Measurements from ENCODE around the gene ABCC5. TPM values are rescaled to one million over a fixed set of nuclear protein-coding genes. Genes with fewer than 3 reads are reported as not detected.

The ABCC5 gene
- total and polyA plus RNA-seq, 4 donors, result 13.0 to 49.6 (median 26.4) TPM

DNA sequence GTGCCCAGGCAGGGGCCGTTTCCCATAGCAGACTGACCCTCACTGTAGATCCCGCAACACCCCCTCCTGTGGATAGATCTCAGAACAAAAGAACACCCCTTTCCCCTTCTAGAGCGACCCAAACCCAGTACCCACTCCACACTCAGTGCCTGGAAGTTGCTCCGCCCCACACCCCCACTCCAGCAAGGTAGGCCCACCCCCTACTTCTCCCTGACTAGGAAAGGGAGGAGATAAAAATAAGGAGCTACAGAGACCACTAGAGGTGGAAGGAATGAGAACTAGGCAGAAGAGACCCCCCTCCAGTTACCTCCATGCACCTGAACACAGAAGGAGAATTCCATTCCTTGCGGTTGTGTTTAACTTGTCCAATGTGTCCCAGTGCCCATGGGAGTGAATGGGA lies 102.8 kb downstream of the ABCC5 start:
- Histone ChIP-seq H3K4me1 (ENCODE audit: control insufficient read depth in 1 of 2, insufficient read depth in 2 of 2, low read length in 2 of 2) (no peaks in the 10 kb centered on the region), H3K36me3 (ENCODE audit: control insufficient read depth in 1 of 2, insufficient read depth in 2 of 2, low read length in 1 of 2) (peaks cover 0 to under 1% of the 10 kb centered on the region in 2 donors), H3K27ac (ENCODE audit: low read depth in 1 of 2, low read length in 2 of 2) (no peak overlapping the region), H3K27me3 (ENCODE audit: control insufficient read depth in 1 of 2, insufficient read depth in 2 of 2, low read length in 1 of 2) (no peaks in the 10 kb centered on the region), H3K4me3 (ENCODE audit: low read length in 2 of 2) (no peak overlapping the region), H3K9me3 (ENCODE audit: control insufficient read depth, low read length) (no peaks in the 10 kb centered on the region)
- 86 to 90% methylated on average over 5 of the region's 5 CpGs for WGBS, 2 donors
- ATAC-seq (ENCODE audit: low FRiP score), result no peak
- intact Hi-C loops (cut with DNase I), result no loop called here
- no peak for DNase-seq

DNA sequence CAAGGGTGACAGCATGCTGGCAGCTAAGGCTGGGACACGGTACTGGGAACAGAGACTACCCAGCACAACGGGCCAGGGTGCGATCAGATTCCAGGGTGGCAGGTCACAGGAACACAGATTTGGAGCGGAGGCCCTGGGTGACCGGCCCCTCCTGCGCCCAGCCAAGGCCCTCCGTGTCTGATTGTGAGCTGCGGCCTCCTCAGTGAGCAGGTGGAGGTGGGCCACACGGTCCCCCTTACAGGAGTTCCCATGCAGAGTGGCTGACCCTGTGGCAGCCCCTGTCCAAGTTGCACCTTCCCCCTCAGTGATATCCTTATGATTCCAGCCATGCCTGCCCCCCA lies 104.1 kb downstream of the ABCC5 start:
- ATAC-seq (ENCODE audit: low FRiP score), result no peak
- no peak overlapping the region for H3K27ac ChIP-seq (ENCODE audit: low read depth in 1 of 2, low read length in 2 of 2)
- H3K4me1 ChIP-seq (ENCODE audit: control insufficient read depth in 1 of 2, insufficient read depth in 2 of 2, low read length in 2 of 2), result no peaks in the 10 kb centered on the region
- H3K9me3 ChIP-seq (ENCODE audit: control insufficient read depth, low read length), result no peaks in the 10 kb centered on the region
- DNase-seq, result no peak
- WGBS, 2 donors, result 77 to 90% methylated on average over 9 of the region's 9 CpGs
- H3K36me3 ChIP-seq (ENCODE audit: control insufficient read depth in 1 of 2, insufficient read depth in 2 of 2, low read length in 1 of 2), result no peaks in the 10 kb centered on the region
- intact Hi-C loops (cut with DNase I), result no loop called here
- H3K27me3 ChIP-seq (ENCODE audit: control insufficient read depth in 1 of 2, insufficient read depth in 2 of 2, low read length in 1 of 2), result no peaks in the 10 kb centered on the region
- no peak overlapping the region for H3K4me3 ChIP-seq (ENCODE audit: low read length in 2 of 2)

DNA sequence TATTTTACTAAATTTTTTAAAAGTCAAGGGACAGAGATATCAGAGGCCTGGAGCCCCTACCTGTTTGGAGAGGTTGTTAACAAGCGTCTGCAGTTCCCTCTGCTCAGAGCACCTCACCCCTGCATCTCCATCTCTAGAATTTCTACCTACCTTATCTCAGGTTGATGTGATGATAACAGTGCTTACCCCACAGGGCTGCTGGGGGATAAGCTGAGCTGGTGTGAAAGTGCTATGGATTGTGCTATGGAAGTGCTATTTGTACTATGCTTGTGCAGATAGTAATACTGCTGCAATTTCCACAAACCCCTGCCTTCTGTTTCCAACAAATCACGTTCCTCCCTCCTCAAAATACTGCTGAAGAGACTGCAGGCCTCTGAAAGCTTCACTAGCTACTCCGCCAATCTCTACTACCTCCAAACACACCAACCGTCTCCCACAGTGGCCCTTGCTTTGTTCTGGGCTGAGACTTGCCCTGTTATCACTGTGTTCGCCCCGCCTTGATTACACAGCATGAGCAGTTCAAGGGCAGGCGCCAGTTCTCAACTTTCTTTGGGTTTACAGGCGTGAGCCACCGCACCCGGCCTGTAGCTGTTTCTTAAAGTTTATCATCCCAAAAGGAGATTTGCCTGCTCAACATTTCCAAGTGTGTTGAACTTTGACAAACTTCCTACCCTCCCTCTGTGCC lies 104.6 kb downstream of the ABCC5 start:
- no peak for DNase-seq
- Histone ChIP-seq H3K9me3 (ENCODE audit: control insufficient read depth, low read length) (no peaks in the 10 kb centered on the region), H3K27me3 (ENCODE audit: control insufficient read depth in 1 of 2, insufficient read depth in 2 of 2, low read length in 1 of 2) (no peaks in the 10 kb centered on the region), H3K4me1 (ENCODE audit: control insufficient read depth in 1 of 2, insufficient read depth in 2 of 2, low read length in 2 of 2) (no peaks in the 10 kb centered on the region), H3K36me3 (ENCODE audit: control insufficient read depth in 1 of 2, insufficient read depth in 2 of 2, low read length in 1 of 2) (no peaks in the 10 kb centered on the region), H3K27ac (ENCODE audit: low read depth in 1 of 2, low read length in 2 of 2) (no peak overlapping the region), H3K4me3 (ENCODE audit: low read length in 2 of 2) (no peak overlapping the region)
- ATAC-seq (ENCODE audit: low FRiP score), result no peak
- intact Hi-C loops (cut with DNase I), result no loop called here
- WGBS, 2 donors, result 86 to 88% methylated on average over 10 of the region's 10 CpGs

DNA sequence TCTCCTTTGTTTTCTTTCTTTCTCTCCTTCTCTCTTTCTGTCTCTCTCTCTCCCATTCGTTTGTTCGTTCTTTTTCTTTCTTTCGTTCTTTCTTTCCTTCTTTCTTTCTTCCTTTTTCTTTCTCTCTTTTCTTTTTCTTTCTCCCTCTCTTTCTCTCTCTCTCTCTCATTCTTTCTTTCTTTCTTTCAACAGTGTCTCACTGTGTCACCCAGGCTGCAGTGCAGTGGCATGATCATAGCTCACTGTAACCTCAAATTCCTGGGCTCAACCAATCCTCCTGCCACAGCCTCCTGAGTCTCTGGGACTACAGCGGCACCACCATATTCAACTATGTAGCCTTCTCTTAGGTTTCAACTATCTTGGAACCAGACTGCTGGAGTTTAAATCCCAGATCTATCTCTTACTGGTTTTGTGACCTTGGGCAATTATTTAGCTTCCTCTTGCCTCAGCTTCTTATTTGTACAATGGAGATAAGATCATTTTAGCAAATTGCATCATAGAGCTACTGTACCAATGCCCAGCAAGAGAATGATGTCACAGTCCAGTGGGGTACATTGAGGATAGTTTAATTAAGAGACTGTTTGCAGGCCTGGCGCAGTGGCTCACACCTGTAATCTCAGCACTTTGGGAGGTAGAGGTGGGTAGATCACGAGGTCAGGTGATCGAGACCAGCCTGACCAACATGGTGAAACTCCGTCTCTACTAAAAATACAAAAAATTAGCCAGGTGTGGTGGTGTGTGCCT lies 105.7 kb downstream of the ABCC5 start:
- Histone ChIP-seq H3K36me3 (ENCODE audit: control insufficient read depth in 1 of 2, insufficient read depth in 2 of 2, low read length in 1 of 2) (no peaks in the 10 kb centered on the region), H3K4me1 (ENCODE audit: control insufficient read depth in 1 of 2, insufficient read depth in 2 of 2, low read length in 2 of 2) (no peaks in the 10 kb centered on the region), H3K9me3 (ENCODE audit: control insufficient read depth, low read length) (no peaks in the 10 kb centered on the region), H3K4me3 (ENCODE audit: low read length in 2 of 2) (no peak overlapping the region), H3K27ac (ENCODE audit: low read depth in 1 of 2, low read length in 2 of 2) (no peak overlapping the region), H3K27me3 (ENCODE audit: control insufficient read depth in 1 of 2, insufficient read depth in 2 of 2, low read length in 1 of 2) (no peaks in the 10 kb centered on the region)
- intact Hi-C loops (cut with DNase I), result no loop called here
- WGBS, 2 donors, result 82 to 89% methylated on average over 8 of the region's 8 CpGs
- ATAC-seq (ENCODE audit: low FRiP score) (no peak), DNase-seq (no peak)

DNA sequence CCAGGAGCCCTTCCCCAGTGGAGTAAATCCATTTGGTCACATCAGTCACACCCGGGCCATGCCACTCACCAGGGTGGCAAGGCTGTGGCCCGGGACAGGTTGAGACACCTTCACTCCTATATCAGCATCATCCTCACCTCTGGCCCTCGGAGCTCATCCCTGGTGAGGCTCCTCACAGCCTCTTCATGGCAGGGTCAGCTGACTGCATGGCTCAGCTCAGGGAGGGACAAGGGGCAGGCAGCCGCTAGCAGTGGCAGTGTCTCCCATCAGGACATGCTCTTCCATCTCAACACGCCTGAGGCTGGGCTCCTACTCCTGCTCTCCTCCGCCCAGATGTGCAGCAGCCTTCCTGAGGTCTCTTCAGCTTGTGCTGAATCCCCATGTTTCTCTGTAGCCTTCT lies 106.6 kb downstream of the ABCC5 start:
- H3K27ac ChIP-seq (ENCODE audit: low read depth in 1 of 2, low read length in 2 of 2), result no peak overlapping the region
- intact Hi-C loops (cut with DNase I), result no loop called here
- no peaks in the 10 kb centered on the region for H3K27me3 ChIP-seq (ENCODE audit: control insufficient read depth in 1 of 2, insufficient read depth in 2 of 2, low read length in 1 of 2)
- 77 to 80% methylated on average over 6 of the region's 6 CpGs for WGBS, 2 donors
- H3K4me1 ChIP-seq (ENCODE audit: control insufficient read depth in 1 of 2, insufficient read depth in 2 of 2, low read length in 2 of 2), result no peaks in the 10 kb centered on the region
- no peak overlapping the region for H3K4me3 ChIP-seq (ENCODE audit: low read length in 2 of 2)
- no peaks in the 10 kb centered on the region for H3K9me3 ChIP-seq (ENCODE audit: control insufficient read depth, low read length)
- DNase-seq (no peak), ATAC-seq (ENCODE audit: low FRiP score) (no peak)
- H3K36me3 ChIP-seq (ENCODE audit: control insufficient read depth in 1 of 2, insufficient read depth in 2 of 2, low read length in 1 of 2), result no peaks in the 10 kb centered on the region

DNA sequence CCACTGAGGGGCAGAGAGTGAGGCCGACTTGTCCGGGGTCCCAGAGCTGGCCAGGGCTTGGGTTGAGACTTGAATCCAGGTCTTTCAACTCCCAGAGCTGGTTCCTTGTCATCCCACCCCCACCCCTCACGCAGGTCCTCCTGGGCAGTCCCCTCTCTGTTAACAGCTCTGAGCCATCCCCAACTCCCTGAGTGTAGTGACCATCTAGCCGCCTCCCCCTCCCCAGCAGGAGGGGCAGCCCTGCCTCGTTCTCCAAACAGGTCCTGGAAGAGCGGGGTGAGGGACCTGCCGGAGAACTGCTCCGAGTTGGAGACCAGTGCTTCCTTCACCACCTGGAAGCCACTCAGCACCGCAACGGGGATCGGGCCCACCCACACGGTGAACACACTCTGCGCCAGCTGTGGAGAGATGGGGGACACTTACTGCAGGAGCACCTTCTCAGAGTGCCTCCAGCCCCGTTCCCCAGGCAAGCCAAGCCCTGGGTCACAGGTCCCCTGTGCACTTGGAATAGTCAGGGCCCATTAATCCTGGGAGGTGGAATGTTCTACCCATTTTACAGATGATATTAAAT lies 108.6 kb downstream of the ABCC5 start:
- WGBS, 2 donors, result 78 to 80% methylated on average over 14 of the region's 14 CpGs

DNA sequence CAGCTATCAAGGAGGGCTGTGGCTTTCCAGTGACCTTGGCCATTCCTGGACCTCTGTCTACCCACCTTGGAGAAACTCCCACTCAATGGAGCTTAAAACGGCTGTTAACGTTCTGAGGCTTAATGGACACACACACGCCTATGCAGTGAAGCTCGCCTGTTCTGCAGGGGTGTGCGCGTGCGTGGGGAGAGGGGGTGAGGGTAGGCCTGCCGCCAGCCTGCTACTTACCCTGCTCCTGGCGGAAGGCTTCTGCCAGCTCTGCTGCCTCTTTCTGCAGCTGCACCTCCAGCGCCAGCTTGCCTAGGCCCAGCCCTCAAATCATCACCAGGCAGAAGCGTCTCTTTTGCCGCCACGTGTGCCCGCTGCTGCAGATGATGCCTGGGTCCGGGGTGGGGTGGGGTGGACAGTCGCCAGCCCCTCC lies 109.8 kb downstream of the ABCC5 start:
- no peaks in the 10 kb centered on the region for H3K4me1 ChIP-seq (ENCODE audit: control insufficient read depth in 1 of 2, insufficient read depth in 2 of 2, low read length in 2 of 2)
- H3K27me3 ChIP-seq (ENCODE audit: control insufficient read depth in 1 of 2, insufficient read depth in 2 of 2, low read length in 1 of 2), result no peaks in the 10 kb centered on the region
- no peaks in the 10 kb centered on the region for H3K36me3 ChIP-seq (ENCODE audit: control insufficient read depth in 1 of 2, insufficient read depth in 2 of 2, low read length in 1 of 2)
- intact Hi-C loops (cut with DNase I), result no loop called here
- ATAC-seq (ENCODE audit: low FRiP score) (no peak), DNase-seq (no peak)
- 77 to 83% methylated on average over 16 of the region's 16 CpGs for WGBS, 2 donors
- no peak overlapping the region for H3K4me3 ChIP-seq (ENCODE audit: low read length in 2 of 2)
- no peak overlapping the region for H3K27ac ChIP-seq (ENCODE audit: low read depth in 1 of 2, low read length in 2 of 2)
- H3K9me3 ChIP-seq (ENCODE audit: control insufficient read depth, low read length), result no peaks in the 10 kb centered on the region

More for the DNA sequence above, 108.6 kb downstream of the ABCC5 start:
- no peaks in the 10 kb centered on the region for H3K27me3 ChIP-seq (ENCODE audit: control insufficient read depth in 1 of 2, insufficient read depth in 2 of 2, low read length in 1 of 2)
- intact Hi-C loops (cut with DNase I), result no loop called here
- no peak overlapping the region for H3K4me3 ChIP-seq (ENCODE audit: low read length in 2 of 2)
- no peak overlapping the region for H3K27ac ChIP-seq (ENCODE audit: low read depth in 1 of 2, low read length in 2 of 2)
- no peak for DNase-seq
- H3K36me3 ChIP-seq (ENCODE audit: control insufficient read depth in 1 of 2, insufficient read depth in 2 of 2, low read length in 1 of 2), result no peaks in the 10 kb centered on the region
- H3K9me3 ChIP-seq (ENCODE audit: control insufficient read depth, low read length), result no peaks in the 10 kb centered on the region
- no peak for ATAC-seq (ENCODE audit: low FRiP score)
- H3K4me1 ChIP-seq (ENCODE audit: control insufficient read depth in 1 of 2, insufficient read depth in 2 of 2, low read length in 2 of 2), result no peaks in the 10 kb centered on the region

DNA sequence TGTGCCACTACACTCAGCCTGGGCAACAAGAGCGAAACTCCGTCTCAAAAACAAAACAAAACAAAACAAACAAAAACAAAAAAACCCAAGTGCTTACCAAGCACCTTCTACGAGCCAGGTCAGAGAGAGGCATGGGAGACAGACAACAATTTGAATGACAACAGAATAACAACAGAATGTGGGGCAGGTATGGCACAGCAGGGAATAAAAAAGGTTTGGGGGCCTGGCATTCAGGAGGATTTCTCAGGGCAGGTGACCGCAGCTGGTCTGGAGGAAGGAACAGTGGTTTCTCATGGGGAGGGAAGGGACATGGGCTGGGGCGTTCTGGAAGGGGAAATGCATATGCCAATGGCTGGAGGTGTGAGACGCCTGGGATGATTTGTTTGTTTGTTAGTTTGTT lies 110.5 kb downstream of the ABCC5 start:
- H3K27ac ChIP-seq (ENCODE audit: low read depth in 1 of 2, low read length in 2 of 2), result no peak overlapping the region
- ATAC-seq (ENCODE audit: low FRiP score), result no peak
- no peaks in the 10 kb centered on the region for H3K36me3 ChIP-seq (ENCODE audit: control insufficient read depth in 1 of 2, insufficient read depth in 2 of 2, low read length in 1 of 2)
- no peak for DNase-seq
- no peaks in the 10 kb centered on the region for H3K27me3 ChIP-seq (ENCODE audit: control insufficient read depth in 1 of 2, insufficient read depth in 2 of 2, low read length in 1 of 2)
- WGBS, 2 donors, result 60 to 67% methylated on average over 6 of the region's 6 CpGs
- no peak overlapping the region for H3K4me3 ChIP-seq (ENCODE audit: low read length in 2 of 2)
- intact Hi-C loops (cut with DNase I), result no loop called here
- H3K9me3 ChIP-seq (ENCODE audit: control insufficient read depth, low read length), result no peaks in the 10 kb centered on the region
- H3K4me1 ChIP-seq (ENCODE audit: control insufficient read depth in 1 of 2, insufficient read depth in 2 of 2, low read length in 2 of 2), result no peaks in the 10 kb centered on the region
